IPS-18a (cell line): Measurements from ENCODE around the gene PACRG.

Experiments used
- H3K27ac ChIP-seq: one replicate; pipeline ENCODE4 v1.5.1; 2013; ENCODE audit warnings: low read length
- H3K27me3 ChIP-seq: one replicate; pipeline ENCODE4 v1.6.1; 2013; ENCODE audit warnings: mild to moderate bottlenecking, low read length; ENCODE audit not compliant: control insufficient read depth, insufficient read depth
- H3K36me3 ChIP-seq: one replicate; pipeline ENCODE4 v1.6.1; 2013; ENCODE audit warnings: low read depth, low read length; ENCODE audit not compliant: control insufficient read depth
- H3K4me1 ChIP-seq: one replicate; pipeline ENCODE4 v1.6.1; 2013; ENCODE audit warnings: low read depth, low read length; ENCODE audit not compliant: control insufficient read depth
- H3K4me3 ChIP-seq: one replicate; pipeline ENCODE4 v1.5.1; 2013; ENCODE audit warnings: low read length
- H3K9ac ChIP-seq: one replicate; pipeline ENCODE4 v1.6.1; 2013; ENCODE audit warnings: mild to moderate bottlenecking, low read length, moderate library complexity
- H3K9me3 ChIP-seq: one replicate; pipeline ENCODE4 v1.6.1; 2013; ENCODE audit warnings: low read depth, low read length; ENCODE audit not compliant: control insufficient read depth

Gene PACRG

DNA sequence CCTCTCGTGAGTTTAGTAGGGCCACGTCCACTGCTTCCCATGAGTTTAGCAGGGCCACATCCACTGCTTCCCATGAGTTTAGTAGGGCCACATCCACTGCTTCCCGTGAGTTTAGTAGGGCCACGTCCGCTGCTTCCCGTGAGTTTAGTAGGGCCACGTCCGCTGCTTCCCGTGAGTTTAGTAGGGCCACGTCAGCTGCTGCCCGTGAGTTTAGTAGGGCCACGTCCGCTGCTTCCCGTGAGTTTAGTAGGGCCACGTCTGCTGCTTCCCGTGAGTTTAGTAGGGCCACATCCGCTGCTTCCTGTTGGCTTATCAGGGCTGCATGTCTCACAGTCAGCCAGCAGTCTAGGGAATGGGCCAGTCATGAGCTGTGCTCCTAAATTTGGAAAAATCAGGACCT, 573.1 kb downstream of the PACRG start:
- Histone ChIP-seq H3K4me3 (no peak overlapping the region), H3K27me3 (no peaks in the 10 kb centered on the region), H3K9ac (no peak overlapping the region), H3K4me1 (peaks cover 4% of the 10 kb centered on the region), H3K27ac (no peak overlapping the region), H3K9me3 (no peaks in the 10 kb centered on the region), H3K36me3 (no peaks in the 10 kb centered on the region)

DNA sequence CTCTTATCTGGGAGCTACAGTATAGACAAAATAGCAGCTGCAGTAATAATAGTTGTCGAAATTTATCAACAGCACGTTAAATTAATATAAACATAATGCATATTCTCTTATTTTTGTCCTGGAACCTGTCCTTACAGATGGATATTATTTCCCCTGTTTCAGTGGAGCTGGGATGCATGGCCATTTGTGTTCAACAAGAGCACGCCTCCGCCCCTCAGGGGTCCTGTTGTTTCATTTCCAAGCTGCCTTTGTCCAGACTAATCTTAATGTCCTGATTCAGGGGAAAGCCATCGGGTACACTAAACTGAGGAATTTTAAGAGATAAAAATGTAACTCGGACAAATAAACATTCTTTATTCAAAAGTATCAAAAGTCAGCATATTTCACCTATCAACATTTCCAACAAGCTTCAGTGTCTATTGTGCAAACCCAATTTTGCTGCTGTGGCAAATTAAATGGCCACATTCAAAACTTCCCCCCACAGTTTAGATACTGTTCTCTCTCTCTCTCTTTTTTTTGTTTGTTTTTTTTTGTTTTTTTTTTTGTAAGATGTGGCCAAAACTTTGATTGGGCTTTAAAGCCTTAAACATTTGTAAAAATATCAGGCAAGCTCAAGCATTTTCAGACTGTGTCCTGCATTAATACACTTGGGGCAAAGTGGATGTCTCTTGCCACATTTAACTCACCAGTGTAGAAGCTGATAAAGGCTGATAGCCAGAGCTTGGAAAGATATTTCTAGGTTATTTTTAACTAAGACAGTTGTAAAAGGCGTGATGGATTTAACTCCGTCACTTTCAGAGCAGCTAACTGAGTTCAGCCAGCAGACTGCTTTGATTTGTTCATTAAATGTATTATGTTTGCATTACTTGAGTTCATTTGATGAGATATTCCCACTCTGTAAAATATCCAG, 574.2 kb downstream of the PACRG start:
- Histone ChIP-seq H3K4me3 (no peak overlapping the region), H3K27me3 (no peaks in the 10 kb centered on the region), H3K36me3 (no peaks in the 10 kb centered on the region), H3K4me1 (peaks cover 4% of the 10 kb centered on the region), H3K9ac (no peak overlapping the region), H3K9me3 (no peaks in the 10 kb centered on the region), H3K27ac (no peak overlapping the region)

DNA sequence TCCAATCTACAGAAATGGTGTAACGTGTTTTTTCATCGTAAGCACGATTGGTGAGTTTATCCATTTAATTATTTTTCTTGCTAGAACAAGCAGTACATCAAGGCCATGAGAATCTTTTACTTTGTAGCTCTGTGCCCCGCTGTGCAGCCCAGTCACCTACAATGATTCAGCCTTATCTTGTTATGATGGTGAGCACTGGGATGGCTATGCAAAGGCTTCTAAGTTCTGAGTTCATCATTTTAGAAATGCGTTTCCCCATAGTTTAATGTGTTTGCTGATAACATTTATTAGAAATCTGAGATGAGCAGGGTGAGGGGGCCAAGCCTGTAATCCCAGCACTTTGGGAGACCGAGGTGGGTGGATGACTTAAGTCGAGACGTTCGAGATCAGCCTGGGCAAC, 575.0 kb downstream of the PACRG start:
- Histone ChIP-seq H3K27ac (no peak overlapping the region), H3K27me3 (no peaks in the 10 kb centered on the region), H3K4me1 (peaks cover 4% of the 10 kb centered on the region), H3K4me3 (no peak overlapping the region), H3K9me3 (no peaks in the 10 kb centered on the region), H3K9ac (no peak overlapping the region), H3K36me3 (no peaks in the 10 kb centered on the region)

DNA sequence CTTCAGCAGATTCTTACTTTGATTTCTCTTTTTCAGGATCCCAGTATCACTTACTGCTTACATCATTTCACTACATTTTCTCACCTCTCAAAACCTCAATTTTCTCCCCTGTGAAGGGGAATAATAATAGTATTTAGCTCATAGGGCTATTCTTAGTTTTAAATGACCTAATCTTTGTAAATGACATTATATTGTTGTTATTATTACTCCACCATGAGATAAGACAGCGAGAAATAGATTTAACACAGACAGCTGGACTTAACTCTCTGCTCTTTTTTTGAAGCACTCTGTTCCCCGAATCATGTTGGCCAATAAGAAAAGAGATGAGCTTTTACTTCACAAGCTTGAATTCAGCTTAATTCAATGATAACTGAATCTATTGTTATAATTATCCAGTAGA, 578.2 kb downstream of the PACRG start:
- no peaks in the 10 kb centered on the region for H3K9me3 ChIP-seq
- no peaks in the 10 kb centered on the region for H3K36me3 ChIP-seq
- H3K27me3 ChIP-seq, result no peaks in the 10 kb centered on the region
- H3K9ac ChIP-seq, result no peak overlapping the region
- H3K4me3 ChIP-seq, result no peak overlapping the region
- H3K27ac ChIP-seq, result no peak overlapping the region
- peaks cover 4% of the 10 kb centered on the region for H3K4me1 ChIP-seq

DNA sequence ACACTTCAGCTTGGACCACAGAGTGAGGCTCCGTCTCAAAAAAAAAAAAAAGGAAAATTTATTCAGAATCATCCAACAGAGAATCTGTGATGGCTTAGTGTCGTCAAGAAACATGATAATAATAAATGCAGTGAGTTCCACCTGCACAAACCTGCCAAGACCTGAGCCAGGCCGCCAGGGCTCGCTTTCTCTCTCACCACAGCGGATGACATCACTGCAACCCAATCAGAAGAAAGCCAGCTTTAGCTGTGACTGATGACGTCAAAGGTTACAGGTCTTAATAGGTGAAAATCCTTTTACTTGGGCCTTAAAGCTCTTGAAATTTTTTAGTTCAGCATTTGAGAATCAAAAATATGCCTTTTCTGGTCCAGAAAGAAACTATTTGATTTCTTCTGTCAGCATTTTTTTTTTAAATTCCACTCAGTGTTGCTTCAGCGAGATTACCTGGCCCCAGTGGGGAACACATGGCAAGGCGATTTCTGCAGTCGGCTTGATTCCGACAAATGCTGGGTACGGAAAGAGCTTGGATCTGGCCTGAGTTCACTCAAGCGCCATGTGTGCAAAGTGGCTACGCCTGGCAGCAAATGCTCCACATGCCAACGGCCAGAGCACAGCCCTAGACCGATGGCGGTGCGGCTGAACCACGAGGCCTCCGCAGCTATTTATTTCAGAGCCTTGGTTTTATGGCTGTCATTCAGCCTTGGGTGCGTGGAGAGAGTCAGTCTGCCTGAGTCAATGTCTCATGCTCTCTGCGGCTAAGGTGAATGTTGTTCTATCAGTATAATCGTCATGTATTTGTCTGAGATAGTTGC, 581.1 kb downstream of the PACRG start:
- Histone ChIP-seq H3K9me3 (no peaks in the 10 kb centered on the region), H3K4me1 (no peaks in the 10 kb centered on the region), H3K9ac (no peak overlapping the region), H3K36me3 (no peaks in the 10 kb centered on the region), H3K27ac (no peak overlapping the region), H3K4me3 (no peak overlapping the region), H3K27me3 (no peaks in the 10 kb centered on the region)

DNA sequence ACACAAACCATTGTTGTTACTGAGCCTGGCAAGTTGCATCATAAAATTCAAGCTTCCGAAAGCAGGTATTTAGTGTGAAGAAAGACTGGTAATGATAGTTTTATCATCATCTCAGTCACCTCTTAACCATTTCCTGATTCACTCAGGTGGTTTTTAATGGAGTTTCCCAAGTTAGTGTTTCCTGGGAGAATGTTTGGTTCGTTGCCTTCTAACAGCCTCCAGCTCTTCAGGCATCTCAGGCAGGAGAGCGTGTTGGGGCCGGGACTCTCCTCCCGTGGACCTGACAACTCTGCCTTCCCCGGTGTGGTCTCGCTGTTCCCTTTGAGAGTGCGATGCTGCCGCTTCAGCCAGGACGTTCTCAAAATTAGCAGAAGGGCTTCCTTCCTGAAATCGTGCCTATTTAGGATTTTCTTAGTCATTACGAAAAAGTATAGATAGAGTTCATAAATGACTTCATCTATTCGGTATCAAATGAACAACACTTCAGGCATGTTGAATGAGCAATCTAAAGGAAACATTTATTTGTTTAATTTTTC, 581.8 kb downstream of the PACRG start:
- Histone ChIP-seq H3K4me3 (no peak overlapping the region), H3K36me3 (no peaks in the 10 kb centered on the region), H3K27me3 (no peaks in the 10 kb centered on the region), H3K27ac (no peak overlapping the region), H3K9me3 (no peaks in the 10 kb centered on the region), H3K4me1 (no peaks in the 10 kb centered on the region), H3K9ac (no peak overlapping the region)

DNA sequence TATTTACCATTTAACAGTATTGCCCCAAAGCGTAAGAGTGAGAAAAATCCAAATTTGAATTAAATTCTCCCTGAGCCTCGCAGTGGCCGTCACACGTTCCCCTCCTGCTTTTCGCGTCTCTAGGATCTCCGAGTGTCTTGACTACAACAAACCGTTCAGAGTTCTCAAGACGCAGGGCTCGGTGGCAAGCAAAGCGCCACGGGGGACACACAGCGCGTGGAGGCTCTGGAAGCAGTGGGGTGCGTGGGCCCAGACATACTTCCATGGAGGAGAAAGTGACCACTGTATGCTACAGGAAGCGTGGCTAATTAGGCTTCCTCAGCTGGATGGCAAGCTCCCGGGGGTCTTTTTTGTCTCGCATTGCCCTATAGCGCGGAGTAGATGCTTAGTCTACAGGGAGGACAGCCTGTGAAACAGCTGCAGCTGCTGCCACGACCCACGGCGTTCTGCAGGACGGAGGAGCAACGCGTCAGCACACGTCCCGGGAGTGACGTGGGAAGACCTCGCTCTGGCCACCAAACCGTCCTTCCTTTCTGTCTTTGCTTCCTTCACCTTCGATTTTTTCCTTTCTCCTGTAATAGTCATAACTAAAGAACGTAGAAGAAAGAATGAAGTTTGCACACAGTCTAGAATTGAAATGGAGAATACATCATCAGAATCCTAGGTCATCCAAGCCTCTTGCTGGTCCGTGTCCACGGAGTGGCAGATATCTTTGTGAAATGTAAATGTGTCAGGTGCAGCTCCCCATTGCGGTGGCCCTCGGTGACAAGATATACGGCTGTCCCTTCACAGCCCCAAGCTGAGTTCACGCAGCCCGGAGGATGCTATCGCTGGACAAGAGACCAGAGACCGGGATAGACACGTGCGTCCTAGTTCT, 582.6 kb downstream of the PACRG start:
- Histone ChIP-seq H3K9ac (no peak overlapping the region), H3K27ac (no peak overlapping the region), H3K9me3 (no peaks in the 10 kb centered on the region), H3K36me3 (no peaks in the 10 kb centered on the region), H3K4me1 (no peaks in the 10 kb centered on the region), H3K4me3 (no peak overlapping the region), H3K27me3 (no peaks in the 10 kb centered on the region)

DNA sequence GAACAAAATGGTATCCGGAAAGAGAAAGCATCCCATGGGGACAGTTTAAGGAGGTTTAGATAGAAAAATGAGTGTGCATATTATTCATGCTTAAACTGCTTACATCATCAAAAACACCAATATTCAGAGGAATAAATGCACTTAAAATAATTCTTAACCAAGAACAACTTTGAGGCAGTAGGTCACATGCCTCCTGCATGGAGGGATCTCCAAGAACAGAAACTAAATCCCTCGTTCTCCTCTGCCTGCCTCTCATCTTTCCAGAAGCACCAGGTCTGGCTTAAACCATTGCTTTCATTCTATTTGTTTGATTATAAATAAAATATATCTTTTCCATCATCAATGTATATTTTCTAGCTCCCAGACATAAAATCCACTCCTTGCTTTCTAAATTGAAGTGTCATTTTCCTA, 583.2 kb downstream of the PACRG start:
- Histone ChIP-seq H3K9me3 (no peaks in the 10 kb centered on the region), H3K27me3 (no peaks in the 10 kb centered on the region), H3K36me3 (no peaks in the 10 kb centered on the region), H3K4me1 (no peaks in the 10 kb centered on the region), H3K4me3 (no peak overlapping the region), H3K9ac (no peak overlapping the region), H3K27ac (no peak overlapping the region)

DNA sequence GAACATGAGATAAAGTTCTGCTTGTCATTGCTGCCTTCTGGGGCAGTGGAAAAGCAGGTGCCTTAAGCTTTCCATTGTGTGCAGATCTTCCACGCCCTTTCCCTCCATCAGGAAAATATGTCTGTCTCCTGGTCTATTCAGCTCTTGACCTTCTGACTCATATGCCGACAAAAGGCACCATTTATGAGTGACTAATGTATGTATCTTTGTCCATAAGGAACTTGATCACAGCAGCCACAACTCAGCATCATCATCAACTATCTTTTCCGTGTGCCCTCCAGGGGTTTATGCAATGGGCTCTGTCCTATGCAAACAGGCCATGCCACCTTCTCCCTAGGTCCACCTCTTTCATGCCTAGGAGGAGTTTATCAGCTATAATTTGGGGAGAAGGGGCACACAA, 584.1 kb downstream of the PACRG start:
- no peak overlapping the region for H3K27ac ChIP-seq
- H3K36me3 ChIP-seq, result no peaks in the 10 kb centered on the region

DNA sequence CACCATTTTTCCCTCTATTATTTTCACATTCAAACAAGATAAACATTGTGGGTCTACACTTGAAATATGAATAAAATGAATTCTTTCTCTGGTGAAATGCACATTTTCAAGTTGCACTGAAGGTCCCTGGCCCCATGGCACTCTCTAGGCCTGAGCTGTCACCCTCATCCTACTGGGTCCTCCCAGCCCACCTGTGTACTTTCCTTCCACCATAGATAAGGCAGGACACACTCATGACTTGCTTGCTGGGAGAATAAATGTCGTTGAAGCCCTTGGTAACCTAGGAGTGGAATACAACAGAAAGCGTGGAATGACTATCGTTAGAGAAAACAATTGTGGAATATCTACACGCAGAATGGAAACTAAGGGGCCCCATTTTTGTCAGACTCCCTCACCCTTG, 585.8 kb downstream of the PACRG start:
- Histone ChIP-seq H3K27me3 (no peaks in the 10 kb centered on the region), H3K9ac (no peak overlapping the region), H3K4me1 (no peaks in the 10 kb centered on the region), H3K36me3 (no peaks in the 10 kb centered on the region), H3K27ac (no peak overlapping the region), H3K4me3 (no peak overlapping the region), H3K9me3 (no peaks in the 10 kb centered on the region)

More for the DNA sequence above, 584.1 kb downstream of the PACRG start:
- no peak overlapping the region for H3K9ac ChIP-seq
- H3K9me3 ChIP-seq, result no peaks in the 10 kb centered on the region
- H3K4me1 ChIP-seq, result no peaks in the 10 kb centered on the region
- no peak overlapping the region for H3K4me3 ChIP-seq
- H3K27me3 ChIP-seq, result no peaks in the 10 kb centered on the region

DNA sequence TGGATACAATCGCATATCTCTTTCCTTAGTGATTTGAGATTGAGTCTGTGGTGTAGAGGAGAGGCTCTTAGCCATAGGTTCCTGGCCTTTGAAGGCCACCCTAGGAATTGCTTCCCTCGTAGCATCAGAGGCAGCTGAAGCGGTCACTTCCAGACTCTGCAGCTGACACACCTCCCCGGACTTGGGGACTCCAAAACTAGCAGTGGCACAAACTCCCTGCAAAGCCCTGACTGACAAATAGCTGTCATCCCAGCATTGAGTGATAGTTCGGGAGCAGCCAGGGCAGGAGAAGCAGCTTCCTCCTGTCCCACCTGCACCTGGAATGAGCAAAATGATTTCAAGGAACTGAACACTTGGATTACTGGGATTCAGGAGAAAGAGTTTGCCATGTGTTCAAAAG, 586.2 kb downstream of the PACRG start:
- Histone ChIP-seq H3K9ac (no peak overlapping the region), H3K36me3 (no peaks in the 10 kb centered on the region), H3K27ac (no peak overlapping the region), H3K4me3 (no peak overlapping the region), H3K27me3 (no peaks in the 10 kb centered on the region), H3K9me3 (no peaks in the 10 kb centered on the region), H3K4me1 (no peaks in the 10 kb centered on the region)
